Dendritic cell treated with granulocyte-macrophage colony-stimulating factor and Interleukin-4, amounts not matched to agents 40 ng/mL and 50 ng/mL, for 4 days (primary cell): Measurements from ENCODE around the gene OR1D2.

Experiments
- H3K27ac Mint-ChIP-seq: one replicate; pipeline ENCODE4 v1.8.0; 2022; ENCODE audit warnings: mild to moderate bottlenecking, mixed read lengths
- H3K27me3 Mint-ChIP-seq: one replicate; pipeline ENCODE4 v1.8.0; 2022; ENCODE audit warnings: mild to moderate bottlenecking, mixed read lengths
- H3K36me3 Mint-ChIP-seq: one replicate; pipeline ENCODE4 v1.8.0; 2022; ENCODE audit warnings: low read depth, mixed read lengths
- H3K4me1 Mint-ChIP-seq: one replicate; pipeline ENCODE4 v1.8.0; 2022; ENCODE audit warnings: low read depth, mixed read lengths
- H3K4me3 Mint-ChIP-seq: one replicate; pipeline ENCODE4 v1.8.0; 2022; ENCODE audit warnings: mild to moderate bottlenecking, moderate library complexity, mixed read lengths
- H3K9me3 Mint-ChIP-seq: one replicate; pipeline ENCODE4 v1.8.0; 2022; ENCODE audit warnings: mixed read lengths
- intact Hi-C: fragments of 100-400 bp; cut with micrococcal nuclease; formaldehyde crosslinking; loops from one replicate; pipeline ENCODE4 v1.15.0; 2022

Gene OR1D2

DNA sequence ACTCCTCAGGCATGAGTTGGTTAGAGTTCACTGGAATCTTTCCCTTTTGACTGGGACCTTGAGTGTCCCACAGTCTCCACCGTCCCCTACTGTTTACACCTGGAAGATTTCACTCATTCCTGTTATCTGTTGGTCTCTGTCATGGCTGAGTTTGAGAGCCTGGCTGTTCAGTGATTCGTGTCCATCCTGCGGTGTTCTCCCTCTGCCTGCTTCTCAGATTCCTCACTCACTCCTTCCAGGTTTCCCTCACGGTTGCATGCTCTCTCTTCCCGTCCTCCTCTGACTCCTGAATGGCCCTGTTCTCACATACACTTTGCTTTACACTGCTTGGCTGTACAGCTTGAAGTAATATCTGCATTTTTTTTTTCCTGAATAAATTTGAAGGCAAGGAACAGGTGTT lies 65.3 kb downstream of the OR1D2 start:
- intact Hi-C loops: no loop called here
- H3K4me3 Mint-ChIP-seq: no peak overlapping the region
- peaks cover 14% of the 10 kb centered on the region for H3K4me1 Mint-ChIP-seq
- peaks cover 16% of the 10 kb centered on the region for H3K36me3 Mint-ChIP-seq
- no peak overlapping the region for H3K27ac Mint-ChIP-seq
- peaks cover 20% of the 10 kb centered on the region for H3K27me3 Mint-ChIP-seq
- peaks cover 8% of the 10 kb centered on the region for H3K9me3 Mint-ChIP-seq
